HG03175 (cell line): ENCODE results near the gene ZDHHC7.

ENCODE experiments used
- ATAC-seq: cut with Tn5 transposase; IDR thresholded peaks from one replicate; pipeline ENCODE4 v1.9.1; 2021; ENCODE audit warnings: mild to moderate bottlenecking, moderate library complexity; ENCODE audit not compliant: unreplicated experiment

The ZDHHC7 gene

GRCh38 chr16:84970447-84971127, 40.7 kb downstream of the ZDHHC7 start:
- ATAC-seq, result no peak

DNA sequence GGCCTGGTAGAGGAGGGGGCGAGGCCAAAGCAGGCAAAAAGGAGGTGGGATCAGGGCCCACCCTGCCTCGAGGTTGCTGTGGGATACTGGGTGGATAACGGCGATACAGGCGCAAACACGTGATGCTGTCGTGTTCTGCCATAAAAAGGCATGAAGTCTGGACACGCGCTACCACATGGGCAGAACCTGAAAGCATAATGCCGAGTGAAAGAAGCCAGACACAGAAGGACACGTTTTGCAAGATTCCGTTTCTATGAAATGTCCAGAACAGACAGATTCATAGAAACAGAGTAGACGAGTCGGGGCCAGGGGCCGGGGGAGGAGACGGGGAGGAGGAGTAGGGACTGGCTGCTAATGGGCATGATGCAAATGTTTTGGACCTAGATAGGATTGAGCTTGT, 43.5 kb downstream of the ZDHHC7 start:
- ATAC-seq, result no peak

DNA sequence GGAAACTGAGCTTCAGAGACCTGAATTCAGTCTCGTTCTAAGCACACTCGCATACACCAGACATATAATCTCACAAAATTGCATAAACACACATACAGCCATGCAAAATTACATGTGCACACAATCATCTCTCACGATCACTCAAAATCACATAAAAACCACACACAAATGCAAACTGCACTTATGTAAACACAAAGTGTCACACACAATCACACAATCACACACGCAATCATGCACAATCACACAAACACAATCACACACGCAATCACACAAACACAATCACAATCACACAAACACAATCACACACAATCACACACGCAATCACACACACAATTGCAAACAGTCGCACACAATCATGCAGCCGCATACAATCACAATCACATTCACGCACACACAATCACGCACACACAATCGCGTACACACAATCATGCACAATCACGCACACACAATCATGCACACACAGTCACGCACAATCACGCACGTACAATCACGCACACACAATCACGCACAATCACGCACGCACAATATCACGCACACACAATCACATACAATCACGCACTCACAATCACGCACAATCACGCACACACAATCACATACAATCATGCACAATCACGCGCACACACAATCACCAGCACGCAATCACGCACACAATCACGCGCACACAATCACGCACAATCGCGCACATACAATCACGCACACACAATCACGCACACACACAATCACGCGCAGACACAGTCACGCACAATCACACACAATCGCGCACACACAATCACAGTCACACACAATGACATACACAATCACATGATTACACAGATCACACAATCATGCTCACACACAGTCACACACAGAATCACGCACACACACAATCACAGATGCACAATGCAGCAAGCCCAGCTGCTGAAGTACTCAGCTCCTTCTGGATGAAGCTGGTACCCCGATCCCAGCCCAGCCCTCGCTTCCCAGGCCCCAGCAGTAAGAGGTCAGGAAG, 45.6 kb downstream of the ZDHHC7 start:
- ATAC-seq, result no peak

DNA sequence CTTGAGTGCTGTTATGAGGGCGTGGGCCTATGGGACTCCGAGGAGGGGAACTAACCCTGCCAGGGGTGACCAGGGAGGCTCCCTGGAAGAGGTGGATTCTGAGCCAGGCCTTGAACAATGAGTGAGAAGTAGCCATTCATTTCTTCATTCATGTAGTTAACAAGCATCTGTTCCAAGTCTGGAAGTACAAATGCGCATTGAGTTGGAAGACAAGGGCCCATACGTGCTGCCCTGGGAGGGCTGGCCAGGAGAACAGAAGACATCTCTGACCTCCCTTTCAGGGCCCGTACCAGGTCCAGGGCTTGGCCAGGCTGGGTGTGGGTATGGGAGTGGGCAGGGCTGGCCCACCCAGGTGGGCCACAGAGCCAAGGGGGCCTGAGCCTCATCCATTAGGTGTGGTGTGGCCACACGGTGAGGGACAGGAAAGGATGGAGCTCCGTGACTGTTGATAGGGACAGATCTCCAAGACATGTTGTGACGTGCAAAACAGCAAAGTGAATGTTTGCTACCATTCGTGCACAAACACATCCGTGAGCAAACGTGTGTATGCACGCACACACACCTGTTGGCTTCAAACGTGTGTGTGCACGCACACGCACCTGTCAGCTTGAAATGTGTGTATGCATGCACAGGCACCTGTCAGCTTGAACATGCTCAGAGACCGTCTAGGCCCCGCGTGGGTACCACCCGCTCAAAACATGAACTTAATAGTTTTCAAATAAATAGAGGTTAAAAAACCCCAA, 46.8 kb downstream of the ZDHHC7 start:
- no peak for ATAC-seq

DNA sequence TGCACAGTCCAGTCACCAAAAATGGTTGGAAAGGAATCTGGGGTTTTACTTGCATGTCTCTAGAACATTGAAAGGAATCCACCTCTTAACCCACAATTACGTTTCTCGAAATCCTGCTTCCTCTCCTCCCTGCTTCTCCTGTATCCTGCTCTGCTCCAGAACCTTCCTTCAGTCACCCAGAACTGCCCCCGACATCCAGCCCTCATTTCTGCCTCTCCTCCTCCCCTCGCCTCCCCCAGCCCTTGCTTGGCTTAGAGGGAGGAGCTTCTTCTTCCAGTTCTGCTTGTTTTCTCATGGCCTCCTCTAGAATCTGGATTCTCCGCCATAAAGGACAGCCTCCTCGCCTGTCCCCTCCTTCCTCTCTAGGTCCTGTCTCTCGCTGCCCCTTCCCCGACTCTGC, 48.3 kb downstream of the ZDHHC7 start:
- no peak for ATAC-seq

DNA sequence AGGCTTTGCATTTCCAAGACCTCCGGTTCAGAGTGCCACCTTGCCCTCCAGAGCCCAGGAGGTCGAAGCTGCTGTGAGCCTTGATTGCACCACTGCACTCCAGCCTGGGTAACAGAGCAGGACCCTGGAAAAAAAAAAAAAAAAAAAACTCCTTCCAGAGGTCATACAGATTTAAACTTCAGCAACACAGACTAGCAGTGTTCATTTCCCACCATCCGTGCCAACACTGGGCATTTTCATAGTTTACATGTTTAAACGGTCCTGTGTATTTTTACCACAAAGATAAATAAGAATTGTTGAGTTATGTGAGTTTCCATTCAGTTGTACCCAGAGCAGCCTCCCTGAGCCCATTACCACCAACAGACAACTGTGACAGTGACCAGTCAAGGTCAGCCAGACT, 50.4 kb downstream of the ZDHHC7 start:
- ATAC-seq, result no peak

GRCh38 chr16:84959784-84960417, 51.4 kb downstream of the ZDHHC7 start:
- no peak for ATAC-seq

GRCh38 chr16:84959045-84959576, 52.2 kb downstream of the ZDHHC7 start:
- ATAC-seq, result no peak

DNA sequence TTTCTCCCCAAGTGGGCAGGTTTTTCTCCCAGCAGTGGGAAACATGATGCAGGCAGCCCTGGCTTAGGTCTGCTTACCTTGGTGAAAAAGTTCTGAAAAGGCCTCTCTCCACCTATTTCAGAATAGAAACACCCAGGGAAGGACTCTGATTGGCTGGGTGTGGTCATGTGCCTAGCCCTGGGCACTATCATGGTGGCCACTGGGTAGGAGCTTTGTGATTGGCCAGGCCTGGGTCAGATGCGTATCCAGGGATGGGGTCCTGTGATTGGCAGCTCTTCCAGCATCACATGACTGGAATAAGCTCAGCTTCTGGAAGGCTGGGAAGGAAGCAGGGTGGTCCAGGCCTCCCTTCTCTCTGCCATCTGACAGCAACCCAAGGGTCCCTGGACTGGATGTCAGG, 53.5 kb downstream of the ZDHHC7 start:
- ATAC-seq, result no peak

DNA sequence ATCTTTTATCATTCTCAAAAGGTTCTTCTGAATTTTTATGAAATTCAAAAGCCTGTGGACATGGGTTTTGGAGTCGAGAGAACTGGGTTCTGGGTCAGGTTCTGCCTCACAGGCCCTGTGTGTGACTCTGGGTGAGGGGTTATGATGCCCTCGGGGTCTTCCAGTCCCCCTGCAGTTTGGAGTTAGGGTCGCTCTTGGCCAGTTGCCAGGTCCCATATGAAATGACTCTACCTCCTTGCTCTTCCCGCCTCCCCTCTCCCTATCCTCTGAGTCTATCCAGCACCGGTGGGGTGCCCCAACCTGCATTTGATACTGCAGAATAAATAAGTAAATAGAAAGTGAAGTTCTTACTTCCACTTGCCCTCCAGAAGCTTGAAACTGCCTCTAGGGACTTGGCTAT, 54.1 kb downstream of the ZDHHC7 start:
- no peak for ATAC-seq

- ATAC-seq, result no peak
These were observed 55.9 kb downstream of the ZDHHC7 start for GRCh38 chr16:84955427-84955826.

DNA sequence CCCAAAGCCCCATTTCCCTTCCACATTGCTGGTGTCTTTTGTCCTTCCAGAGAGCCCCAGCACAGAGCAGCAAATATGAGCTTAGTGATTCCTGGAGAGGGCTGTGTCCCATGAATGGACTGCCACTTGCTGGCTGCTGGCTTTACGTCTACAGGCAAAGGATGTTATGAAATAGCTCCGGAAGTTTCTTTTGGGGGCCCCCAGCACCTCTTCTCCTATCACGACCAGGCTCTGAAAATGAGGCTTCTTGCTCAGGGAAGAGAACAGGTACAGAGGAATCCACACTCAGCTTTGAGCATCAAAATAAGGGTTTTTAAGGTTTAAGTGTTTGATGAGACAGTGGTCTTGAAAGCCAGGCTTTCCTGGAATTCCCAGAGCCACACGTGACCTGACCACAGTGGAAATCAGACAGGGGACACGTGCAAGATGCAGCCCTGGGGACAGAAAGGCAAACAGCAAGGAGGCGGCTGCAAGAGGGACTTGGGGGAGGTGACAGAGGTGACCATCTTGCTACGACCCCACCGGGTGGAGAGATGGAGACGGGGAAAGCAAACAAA, 58.1 kb downstream of the ZDHHC7 start:
- no peak for ATAC-seq

- no peak for ATAC-seq
These were observed 58.8 kb downstream of the ZDHHC7 start for GRCh38 chr16:84952335-84953189.

GRCh38 chr16:84950906-84951305, 60.4 kb downstream of the ZDHHC7 start:
- no peak for ATAC-seq

- ATAC-seq, result no peak
These were observed 61.4 kb downstream of the ZDHHC7 start for GRCh38 chr16:84949772-84950436.

DNA sequence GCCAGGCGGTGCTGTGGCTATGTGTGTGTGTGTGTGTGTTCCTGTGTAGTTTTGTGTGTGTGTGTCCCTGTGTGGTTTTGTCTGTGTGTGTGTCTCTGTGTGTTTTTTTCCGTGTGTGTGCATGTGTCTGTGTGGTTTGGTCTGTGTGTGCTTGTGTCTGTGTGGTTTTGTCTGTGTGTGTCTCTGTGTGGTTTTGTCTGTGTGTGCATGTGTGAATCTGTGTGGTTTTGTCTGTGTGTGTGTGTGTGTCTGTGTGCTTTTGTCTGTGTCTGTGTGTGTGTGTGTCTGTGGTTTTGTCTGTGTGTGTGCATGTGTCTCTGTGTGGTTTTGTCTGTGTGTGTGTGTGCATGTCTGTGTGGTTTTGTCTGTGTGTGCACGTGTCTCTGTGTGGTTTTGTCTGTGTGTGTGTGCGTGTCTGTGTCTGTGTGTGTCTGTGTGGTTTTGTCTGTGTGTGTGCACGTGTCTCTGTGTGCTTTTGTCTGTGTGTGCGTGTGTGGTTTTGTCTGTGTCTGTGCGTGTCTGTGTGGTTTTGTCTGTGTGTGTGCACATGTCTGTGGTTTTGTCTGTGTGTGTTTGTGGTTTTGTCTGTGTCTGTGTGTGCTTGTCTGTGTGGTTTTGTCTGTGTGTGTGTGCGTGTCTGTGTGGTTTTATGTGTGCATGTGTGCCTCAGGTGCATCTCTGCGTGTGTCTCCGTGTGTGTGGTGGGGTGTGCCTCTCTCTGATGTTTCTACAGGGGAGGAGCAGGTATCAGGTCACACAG, 62.3 kb downstream of the ZDHHC7 start:
- no peak for ATAC-seq

- no peak for ATAC-seq
These were observed 63.1 kb downstream of the ZDHHC7 start for GRCh38 chr16:84947996-84948850.
